Right lung (tissue), 5 donors: ENCODE data around the gene CES1. TPM values are rescaled to one million over a fixed set of nuclear protein-coding genes. Genes with fewer than 3 reads are reported as not detected.
"Not testable (repeated sequence)": the region's sequence is repeated elsewhere in the genome, so short reads cannot be mapped to it uniquely, and the experiment has no call there.

Source experiments
- DNase-seq, 2 donors: peaks; one replicate each; pipeline ENCODE4 v3.0.0-alpha.2; 2013
- polyA plus RNA-seq, 5 donors: library from polyadenylated mRNA; unstranded; fragments of 120-200 nt; gene quantifications; one replicate each; pipeline versions ENCODE4 v1.2.1 to v1.2.3, GENCODE V29; 2013; ENCODE audit warnings: inconsistent platforms in 1 of 5, low replicate concordance in 1 of 5; ENCODE audit not compliant: insufficient read length in 5 of 5, insufficient read depth in 1 of 5

Gene CES1
- polyA plus RNA-seq, 5 donors, result 91.7 to 129 (median 120) TPM

DNA sequence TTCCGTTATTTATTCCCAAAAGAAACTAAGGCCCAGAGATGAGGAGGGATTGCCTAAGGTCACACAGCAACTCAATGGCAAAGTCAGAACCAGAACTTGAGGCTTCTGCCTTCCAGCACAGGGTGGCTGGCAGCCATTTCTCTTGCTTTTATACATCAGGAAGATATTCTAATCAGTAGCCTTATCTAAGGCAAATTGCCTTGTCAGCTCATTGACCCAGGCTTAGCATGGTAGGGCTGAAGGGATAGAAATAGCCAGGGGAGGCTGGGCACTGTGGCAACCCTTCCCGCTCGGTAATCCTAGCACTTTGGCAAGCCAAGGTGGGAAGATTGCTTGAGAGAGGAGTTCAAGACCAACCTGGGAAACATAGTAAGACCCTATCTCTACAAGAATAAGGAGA is 2.3 kb upstream of the CES1 start:
- not testable (repeated sequence) for DNase-seq

DNA sequence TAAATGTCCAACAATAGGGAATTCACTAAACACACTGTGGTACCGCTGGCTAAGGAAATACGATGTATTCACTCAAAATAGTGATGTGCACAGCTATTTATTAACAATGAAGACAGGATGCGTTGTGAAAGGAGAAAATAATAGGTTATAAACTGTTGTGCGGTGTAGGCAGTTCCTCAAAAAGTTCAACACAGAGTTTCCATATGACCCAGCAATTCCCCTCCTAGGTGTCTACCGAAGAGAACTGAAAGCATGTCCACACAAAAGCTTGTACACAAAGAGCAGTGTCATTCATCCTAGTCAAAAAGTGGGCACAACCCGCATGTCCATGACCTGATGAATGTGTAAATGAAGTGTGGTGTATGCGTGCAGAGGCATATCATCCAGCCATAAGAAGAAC is 1.2 kb upstream of the CES1 start:
- no peak for DNase-seq

DNA sequence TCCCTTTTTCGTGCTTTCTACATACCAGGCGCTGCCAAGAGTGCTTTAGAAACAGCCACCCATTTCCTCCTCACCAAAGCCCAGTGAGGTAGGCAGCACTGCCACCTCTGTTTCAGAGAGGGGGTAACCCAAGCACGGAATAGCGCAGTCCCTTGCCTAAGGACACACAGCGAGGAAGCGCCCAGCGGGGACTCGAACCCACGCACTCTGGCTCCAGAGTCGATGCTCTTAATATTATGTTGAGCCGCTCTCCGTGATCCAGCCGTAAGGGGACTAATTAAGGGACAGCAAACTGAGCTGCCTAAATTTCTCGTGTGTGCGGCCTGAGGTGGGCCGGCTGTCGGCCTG is 497 bp downstream of the CES1 start:
- DNase-seq, result no peak

DNA sequence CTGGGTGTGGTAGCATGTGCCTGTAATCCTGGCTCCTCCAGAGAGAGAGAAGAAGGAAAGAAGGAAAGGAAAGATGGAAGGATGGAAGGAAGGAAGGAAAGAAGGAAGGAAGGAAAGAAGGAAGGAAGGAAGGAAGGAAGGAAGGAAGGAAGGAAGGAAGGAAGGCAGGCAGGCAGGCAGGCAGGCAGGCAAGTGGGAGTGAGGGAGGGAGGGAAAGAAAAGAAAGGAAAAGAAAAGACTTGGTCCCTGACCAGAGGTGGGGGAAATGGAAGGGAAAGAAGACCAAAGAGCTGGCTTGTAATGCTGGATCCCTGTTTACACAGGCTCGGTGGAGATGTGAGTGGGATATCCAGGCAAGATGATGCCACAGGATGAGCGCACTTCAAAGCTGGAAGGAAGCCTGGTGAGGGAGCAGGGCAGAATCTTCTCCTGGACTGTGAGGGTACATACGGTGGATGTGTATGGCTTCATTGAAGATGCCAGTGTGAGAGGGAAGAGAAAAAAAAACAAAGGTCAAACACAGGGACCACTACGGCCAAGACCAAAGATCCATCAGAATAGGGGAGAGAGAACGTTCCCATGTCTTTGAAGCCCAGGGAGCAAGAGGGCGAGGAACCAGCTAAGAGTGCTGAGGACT is 2.1 kb downstream of the CES1 start:
- DNase-seq, result no peak

DNA sequence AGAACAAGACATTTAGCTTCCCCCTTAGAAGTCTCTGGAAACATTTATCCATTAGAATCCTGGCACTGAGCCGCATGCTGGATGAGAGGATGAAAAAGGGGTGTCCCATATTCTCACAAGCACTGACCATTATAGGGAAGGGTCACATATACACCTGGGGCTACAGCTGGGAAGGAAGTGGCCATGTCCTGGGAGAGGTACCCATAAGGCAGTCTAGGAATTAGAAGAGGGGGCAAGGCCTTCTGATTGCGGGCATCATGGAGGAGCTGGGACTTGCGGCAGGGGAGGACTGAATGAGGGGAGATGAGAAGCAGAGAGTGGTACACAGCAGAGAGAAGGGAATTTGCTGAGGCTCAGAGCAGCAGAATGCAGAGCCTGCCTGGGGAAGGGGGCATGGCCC is 3.7 kb downstream of the CES1 start:
- DNase-seq, result not testable (repeated sequence)

DNA sequence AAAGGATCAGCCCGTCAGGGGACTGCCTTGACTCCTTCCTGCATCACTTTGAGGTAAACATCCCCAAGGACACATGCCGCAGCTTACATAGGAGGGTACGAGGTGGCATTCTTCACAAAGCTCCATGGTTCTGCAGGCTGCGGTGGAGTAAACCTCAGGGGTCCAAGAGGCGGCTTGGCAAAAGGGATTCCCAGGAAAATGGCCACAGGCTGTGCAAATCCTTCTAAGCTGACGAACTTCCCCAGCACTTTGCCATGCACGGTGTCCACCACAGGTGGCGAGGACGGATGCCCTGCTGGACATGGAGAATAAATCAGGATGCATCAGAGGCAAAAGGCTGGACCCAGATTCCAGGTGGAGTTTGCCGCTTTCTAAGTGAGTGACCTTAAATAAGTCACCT is 4.2 kb downstream of the CES1 start:
- no peak for DNase-seq

DNA sequence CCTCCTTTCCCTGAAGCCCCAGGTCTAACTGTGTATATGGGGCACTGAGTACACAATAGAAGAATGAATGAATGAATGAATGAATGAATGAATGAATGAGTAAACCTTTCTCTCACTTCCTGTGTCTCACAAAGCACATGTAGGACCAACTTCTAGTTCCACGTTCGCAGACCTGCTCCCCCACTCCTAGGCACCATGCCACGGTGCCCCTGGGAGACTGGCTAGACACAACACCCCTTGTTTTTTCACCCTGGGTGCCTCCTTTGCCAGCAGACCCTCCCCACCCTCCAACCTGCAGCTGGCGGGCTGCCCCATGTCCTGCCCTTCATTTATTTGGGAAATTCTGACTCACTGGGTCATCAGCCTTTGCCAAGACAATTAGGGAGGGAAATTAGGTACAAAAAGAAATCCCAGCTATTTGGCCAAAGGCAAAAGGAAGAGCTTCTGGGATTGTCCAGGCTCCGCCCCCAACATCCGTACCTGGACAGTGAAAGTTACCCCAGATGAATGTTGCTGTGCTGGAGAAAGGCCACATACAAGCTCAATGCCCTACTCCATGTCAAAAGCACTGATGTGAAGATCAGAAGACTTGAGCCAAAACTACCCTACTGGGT is 7.7 kb downstream of the CES1 start:
- DNase-seq, result no peak

DNA sequence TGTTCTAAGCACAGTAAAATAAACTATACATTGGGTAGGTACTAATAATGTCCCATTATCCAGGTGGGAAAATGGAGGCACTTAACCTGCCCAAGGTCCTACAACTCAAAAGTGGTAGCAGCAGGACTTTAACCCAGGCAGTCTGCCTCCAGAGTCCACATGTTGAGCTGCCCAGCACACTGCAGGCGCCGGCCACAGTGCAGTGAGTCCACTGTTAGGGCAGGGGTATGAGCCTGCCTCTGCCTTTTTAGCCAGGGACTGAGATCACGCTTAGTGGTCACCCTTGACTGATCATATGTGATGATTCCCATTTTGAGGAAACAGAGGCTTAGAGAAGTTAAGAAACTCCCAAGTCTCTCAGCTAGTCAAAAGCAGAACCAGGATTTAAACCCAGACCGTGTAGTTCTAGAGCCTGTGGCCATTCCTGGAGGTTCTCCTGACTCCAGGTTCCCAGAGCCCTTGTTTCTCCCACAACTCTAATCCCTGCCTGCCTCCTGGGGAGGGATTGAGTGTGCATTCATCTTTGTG is 8.4 kb downstream of the CES1 start:
- no peak for DNase-seq

DNA sequence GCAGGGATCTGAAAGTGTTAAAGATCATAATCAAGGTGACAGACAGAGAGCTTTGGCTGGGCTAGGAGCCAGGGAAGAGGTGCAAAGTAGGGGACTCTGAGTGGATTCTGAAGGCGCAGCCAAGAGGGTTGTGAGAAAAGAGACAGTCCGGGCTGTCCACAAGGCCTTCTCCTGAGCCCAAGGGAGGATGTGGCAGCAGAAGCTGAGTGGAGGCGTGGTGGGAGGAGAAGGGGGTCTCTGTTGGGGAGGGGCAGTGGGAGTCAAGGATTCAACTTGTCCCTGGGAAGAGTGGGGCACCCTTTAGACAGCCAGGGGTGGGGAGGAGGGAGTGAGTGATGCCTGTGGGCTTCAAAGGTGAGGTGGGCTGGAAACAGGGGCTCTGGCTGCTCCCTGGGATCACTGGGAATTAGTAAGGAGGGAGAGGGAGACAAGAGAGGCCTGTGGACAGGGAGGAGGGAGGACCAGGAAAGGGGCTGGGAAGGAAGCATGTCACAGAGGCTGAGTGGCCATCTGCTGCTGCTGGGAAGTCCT is 10.6 kb downstream of the CES1 start:
- DNase-seq, result no peak

DNA sequence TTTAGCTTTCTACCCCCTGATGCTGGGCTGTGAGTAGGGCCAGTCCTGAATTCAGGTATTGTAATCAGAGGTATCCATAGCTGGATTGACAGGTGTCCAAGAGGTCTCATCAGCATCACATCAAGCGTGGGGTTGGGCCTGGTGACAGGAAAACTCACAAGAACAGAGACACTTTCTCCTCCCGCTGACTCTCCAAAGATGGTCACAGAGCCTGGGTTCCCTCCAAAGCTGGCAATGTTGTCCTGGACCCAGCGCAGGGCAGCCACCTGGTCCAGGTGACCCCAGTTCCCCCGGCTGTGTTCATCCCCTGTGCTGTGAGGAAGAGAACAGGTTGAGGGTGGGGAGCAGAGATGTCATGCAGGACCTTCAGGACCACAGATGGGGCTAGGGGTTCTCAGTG is 11.7 kb downstream of the CES1 start:
- no peak for DNase-seq

DNA sequence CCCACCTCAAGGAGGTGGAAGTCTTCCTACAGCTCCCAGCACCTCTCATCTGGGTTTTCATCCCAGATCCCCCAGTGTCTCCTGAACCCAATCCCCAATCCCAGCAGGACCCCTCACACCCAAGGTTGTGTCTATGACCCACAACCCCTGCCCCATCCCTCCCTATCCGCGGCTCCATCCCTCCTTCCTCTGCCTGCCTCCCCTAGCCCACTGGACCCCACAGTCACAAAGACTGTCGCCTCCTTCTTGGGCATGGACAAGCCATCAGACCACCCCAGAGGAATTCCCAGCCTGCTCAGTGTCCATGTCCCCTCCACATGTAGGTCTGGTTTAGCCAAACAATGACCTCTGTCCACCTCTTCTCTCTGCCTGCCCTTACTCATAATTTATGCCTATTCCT is 12.3 kb downstream of the CES1 start:
- DNase-seq, result no peak

DNA sequence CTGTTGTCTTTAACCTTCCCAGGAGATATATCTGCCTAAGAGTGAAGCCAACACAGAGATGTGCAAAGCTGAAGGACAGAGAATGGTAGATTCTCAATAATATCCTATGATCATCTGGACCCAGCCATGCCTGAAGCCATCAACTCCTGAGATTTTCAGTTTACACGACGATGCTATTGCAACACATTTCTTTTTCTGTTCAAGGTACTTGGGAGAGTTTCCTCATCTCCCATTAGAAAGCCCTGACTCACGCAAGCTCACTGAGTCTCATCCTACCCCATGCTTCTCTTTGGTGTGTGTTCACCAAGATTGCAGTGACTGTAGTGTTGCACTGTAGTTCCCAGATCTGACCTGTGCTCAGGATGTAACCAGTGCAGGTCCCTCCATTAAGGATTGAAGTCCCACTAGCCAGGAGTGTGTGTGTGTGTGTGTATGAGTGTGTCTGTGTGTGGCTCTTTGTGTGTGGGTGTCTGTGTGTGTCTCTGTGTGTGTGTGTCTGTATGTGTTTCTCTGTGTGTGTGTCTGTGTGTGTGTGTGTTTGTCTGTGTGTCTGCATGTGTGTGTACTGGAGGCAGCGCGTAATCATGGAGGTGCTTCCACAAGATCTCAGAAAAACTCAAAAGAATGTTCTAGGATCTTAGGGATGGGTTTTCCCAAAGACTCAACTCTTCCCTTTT is 15.5 kb downstream of the CES1 start:
- no peak for DNase-seq

DNA sequence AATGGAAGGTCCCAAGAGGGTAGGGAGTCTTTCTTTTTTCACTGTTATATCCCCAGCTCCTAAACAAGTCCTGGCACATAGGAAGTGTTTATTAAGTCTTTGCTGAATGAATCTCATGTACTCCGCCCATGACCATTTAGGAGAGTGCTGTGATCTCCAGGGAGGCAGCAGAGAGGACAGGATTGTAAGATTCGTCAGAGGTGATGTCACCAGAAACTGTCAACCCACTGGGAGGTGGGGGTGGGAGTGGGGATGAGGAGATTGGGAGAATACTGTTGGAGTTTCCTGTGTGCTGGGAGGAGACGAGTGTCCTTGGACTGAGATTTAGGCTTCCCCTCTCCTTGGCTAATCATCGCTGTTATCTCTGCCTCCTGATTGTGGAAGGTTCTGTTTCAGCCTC is 16.7 kb downstream of the CES1 start:
- DNase-seq, result not testable (repeated sequence)

DNA sequence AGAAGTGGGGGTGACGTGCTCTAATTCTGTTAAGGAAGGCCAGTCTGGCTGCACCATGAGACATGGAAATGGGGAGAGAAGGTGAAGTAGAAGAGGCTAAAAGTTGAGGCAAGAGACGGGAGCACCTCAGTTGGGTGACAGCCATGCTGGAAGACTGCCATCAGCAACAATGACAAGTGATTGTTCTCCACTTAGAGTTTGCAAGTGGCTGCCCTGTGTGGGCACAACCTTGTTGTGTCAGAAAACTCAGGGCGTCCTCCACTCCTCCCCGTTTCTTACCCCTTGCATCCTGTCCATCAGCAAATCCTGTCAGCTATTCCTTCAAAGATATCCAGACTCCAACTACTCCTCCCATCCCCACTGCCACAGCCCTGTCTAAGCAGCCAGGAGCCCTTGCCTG is 17.6 kb downstream of the CES1 start:
- DNase-seq, result no peak

DNA sequence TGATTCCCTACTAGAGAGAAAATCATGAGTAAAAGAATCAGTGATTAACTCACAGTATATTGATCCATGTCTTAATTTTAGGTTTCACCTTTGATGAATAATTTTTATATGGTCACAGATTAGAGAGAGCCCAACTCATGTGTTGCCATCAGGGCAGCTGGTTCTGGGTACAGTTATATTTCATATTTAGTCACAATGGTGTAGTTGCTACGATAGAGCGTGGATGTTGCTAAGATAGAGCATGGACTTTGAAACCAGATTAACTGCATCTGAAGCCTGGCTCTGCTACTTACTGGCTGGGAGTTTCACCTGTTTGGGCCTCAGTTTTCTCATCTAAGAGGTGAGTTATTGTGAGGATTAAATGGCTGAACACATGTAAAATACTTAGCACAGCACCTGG is 18.7 kb downstream of the CES1 start:
- not testable (repeated sequence) for DNase-seq

DNA sequence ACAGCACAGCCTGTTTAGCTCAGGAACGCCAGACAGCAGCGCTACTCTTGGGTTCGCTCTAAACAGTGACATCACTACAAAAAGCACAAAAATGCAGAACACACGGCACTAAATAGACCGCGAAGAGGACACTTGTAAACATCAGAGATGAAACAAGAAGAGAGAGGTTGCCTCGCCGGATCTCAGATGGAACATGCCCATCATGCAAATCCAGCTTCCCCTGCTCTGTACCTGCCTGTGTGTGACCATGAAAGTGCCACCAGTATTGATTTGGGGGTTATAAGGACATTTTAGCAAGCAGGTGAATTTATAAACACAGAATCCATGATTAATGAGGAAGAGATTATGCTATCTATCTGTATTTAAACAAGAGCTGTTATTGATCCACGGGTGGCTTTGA is 19.2 kb downstream of the CES1 start:
- DNase-seq, result not testable (repeated sequence)

DNA sequence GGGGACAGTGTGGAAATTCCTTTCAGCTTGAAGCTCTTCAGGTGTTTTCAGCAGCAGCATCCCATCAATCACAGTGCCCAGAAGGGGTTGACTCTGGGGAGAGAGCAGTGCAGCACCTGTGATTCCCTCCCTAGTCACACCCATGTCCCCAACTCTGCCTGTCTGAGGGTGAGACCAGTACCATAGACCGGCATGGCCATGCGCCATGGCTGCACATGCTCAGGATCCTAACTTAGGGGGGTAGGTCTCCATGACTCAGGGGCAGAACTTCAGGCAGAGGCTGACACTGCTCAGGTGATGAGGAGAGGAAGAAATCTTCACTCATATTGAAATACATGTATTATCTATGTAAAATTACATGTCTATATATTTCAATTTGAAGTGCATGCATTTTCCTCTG is 19.9 kb downstream of the CES1 start:
- no peak for DNase-seq

DNA sequence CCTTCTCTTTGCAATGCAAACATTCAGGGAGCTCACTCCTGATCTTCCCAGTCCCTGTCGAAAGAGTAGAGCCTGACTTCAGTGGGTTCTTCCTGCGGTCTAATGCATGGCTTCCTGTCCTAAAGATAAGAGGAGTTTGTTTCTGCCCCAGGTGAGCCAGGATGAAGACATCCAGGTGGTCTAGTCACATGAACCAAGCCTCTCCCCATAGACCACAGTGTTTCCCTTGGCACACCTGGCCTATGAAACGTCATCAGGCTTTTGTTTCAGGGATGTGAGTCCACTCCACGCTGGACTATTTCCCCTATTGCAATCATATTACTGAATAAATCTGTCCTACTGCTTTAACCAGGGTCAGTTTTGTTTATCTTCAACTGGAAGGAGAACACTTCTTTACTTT is 21.1 kb downstream of the CES1 start:
- no peak for DNase-seq

DNA sequence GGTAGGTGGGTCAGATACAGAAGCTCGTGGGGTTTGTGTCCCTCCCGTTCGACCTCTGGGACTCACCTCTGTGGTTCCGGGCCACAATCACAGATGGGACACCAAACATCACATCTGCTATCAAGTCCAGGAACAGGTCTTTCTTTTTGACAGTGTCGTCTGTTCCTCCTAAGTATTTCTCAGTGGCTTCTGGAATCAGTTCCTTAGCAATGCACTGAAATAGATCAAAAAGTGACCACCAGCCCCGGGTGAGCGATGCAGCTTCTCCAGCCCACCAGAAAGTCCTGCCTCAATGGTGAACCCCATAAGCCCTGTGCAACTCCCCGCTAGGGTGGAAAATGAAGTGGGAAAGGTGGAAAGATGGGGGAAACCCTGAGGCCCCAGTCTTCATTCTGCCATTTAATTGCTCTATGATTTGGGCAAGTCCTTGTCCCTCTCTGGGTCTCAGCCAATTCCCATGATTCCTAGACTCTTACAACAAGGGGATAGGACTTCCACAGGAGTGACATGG is 22.4 kb downstream of the CES1 start:
- DNase-seq, result no peak

DNA sequence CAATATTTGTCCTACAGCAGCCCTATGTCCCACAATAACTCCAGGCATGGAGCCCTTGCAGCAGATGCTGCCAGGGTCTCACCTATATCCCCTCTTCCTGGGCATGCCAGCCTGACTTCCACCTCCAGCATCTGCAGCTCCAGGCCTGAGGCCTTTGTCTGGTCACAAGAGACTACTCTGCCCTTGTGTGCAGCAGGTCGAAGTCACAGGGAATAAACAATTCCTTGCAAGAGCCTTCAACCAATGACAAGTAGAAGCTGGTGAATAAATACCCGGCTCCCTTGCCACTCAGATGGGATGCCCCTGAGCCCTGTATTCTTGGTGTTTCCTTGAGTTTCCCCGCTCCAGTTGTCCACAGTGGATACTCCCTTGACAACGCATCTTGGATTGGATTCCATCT is 23.0 kb downstream of the CES1 start:
- DNase-seq, result no peak

DNA sequence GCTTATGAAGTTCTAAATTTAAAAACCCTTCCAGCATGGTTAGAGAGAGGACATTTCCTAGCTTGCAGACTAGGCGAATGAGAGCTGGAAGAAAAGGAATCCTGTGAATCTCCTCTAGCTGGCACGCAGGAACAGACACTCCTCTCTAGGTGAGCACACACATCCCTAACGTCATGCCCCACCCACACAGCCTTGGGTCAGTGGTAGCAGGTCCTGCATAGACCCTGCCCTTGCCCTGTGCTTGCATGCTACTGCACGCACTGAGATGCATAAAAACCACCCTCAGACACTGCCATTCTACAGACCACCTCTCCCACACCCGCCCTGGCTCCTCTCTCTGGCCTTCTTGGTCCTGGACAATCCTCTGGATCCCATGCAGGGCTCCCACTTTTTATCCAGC is 23.5 kb downstream of the CES1 start:
- no peak for DNase-seq

DNA sequence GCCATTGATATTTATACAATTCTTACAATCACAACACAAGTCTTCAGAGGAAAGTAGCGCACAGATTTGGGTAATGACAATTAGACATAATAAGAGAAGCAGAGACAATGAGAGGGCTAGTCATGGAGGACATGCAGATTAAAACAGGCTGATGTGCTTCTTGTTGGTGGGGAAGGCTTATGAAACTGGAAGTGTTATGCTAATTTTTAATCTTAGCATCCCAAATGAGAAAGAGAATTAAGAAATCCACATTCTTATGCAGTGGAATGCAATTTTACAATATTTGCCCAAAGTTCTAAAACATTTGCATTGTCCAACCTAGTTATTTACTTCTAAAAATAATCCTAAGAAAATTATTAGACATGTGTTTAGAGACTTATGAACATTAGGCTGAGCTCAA is 24.6 kb downstream of the CES1 start:
- DNase-seq, result not testable (repeated sequence)

DNA sequence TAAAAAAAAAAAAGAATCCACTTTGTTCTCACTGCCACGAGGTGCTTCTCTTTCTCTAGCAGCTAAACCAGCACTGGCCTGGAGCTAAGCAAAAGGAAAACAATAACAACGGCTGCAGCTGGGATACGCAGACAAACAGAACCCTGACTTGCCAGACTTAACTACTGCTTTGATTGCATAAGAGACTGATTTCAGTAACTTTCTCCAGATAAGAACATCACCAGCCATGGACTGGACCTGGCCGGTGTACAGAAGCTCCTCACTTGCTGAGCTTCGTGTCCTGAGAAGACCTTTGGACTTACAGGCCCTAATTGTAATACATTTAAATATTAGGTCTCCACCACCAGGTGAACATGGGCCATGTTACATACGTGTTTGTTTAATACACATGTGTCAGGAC is 27.8 kb downstream of the CES1 start:
- DNase-seq, result not testable (repeated sequence)
